Measurements from ENCODE around the gene KMT2B.

Gene KMT2B

GRCh38 chr19:35744430-35745327 lies 26.9 kb downstream of the KMT2B start:
- peaks cover 26% of the 10 kb centered on the region for H3K4me1 ChIP-seq (ENCODE audit: low read length)
- peak; percentile 95 for DNase-seq
- peak overlapping the region; percentile 63 for H2AFZ ChIP-seq (ENCODE audit: low read length)

GRCh38 chr19:35745328-35746086 lies 27.7 kb downstream of the KMT2B start, which contains the start of the genes PSENEN and U2AF1L4:
Gene PSENEN, plus strand, starts transcription at chr19:35745651. Its CDS starts 280 bp downstream, at chr19:35745931.
Gene U2AF1L4, minus strand, starts transcription at chr19:35745418. Its CDS starts 27 bp downstream, at chr19:35745391.
- peaks cover 22% of the 10 kb centered on the region; the same call in 1 of the 2 replicates for H3F3A ChIP-seq (ENCODE audit: insufficient read depth, low read length)

More at GRCh38 chr19:35744430-35745327, 26.9 kb downstream of the KMT2B start:
- Histone ChIP-seq H3K9ac (ENCODE audit: low read length) (peak overlapping the region; percentile 84), H3K9me2 (replicated peaks; ENCODE audit: insufficient read depth, low read length) (no peaks in the 10 kb centered on the region), H3K79me2 (ENCODE audit: low read length) (peaks cover 37% of the 10 kb centered on the region), H3K4me3 (ENCODE audit: low read length) (peak overlapping the region; percentile 90), H3K9me3 (replicated peaks; ENCODE audit: insufficient read depth, low read length) (no peaks in the 10 kb centered on the region), H4K20me1 (ENCODE audit: insufficient read depth, low read length) (no peaks in the 10 kb centered on the region), H3K27ac (ENCODE audit: low read length) (peak overlapping the region; percentile 90), H3K27me3 (replicated peaks; ENCODE audit: insufficient read depth, low read length) (no peaks in the 10 kb centered on the region), H3F3A (ENCODE audit: insufficient read depth, low read length) (peaks cover 22% of the 10 kb centered on the region; the same call in 1 of the 2 replicates), H3K36me3 (replicated peaks; ENCODE audit: insufficient read depth, low read length) (no peaks in the 10 kb centered on the region), H3K4me2 (ENCODE audit: low read depth, low read length) (peak overlapping the region; percentile 88)
- peak; percentile 29 for TF ChIP-seq CTCF (IDR thresholded peaks at IDR 0.05; ENCODE audit: low read length)
- TF ChIP-seq EZH2 (optimal IDR thresholded peaks at IDR 0.05; ENCODE audit: low read depth, low read length): no peak

GRCh38 chr19:35746087-35746462 lies 28.3 kb downstream of the KMT2B start:
- peaks cover 40% of the 10 kb centered on the region for H3K79me2 ChIP-seq (ENCODE audit: low read length)
- TF ChIP-seq EZH2phosphoT487 (IDR thresholded peaks at IDR 0.05; ENCODE audit: low read length) (no peak), EZH2 (optimal IDR thresholded peaks at IDR 0.05; ENCODE audit: low read depth, low read length) (no peak), CTCF (IDR thresholded peaks at IDR 0.05; ENCODE audit: low read length) (no peak)
- H3K36me3 ChIP-seq (replicated peaks; ENCODE audit: insufficient read depth, low read length): no peaks in the 10 kb centered on the region
- H3K4me1 ChIP-seq (ENCODE audit: low read length): peaks cover 26% of the 10 kb centered on the region
- H3K9ac ChIP-seq (ENCODE audit: low read length): peak overlapping the region; percentile 84; the same call in 1 of the 2 replicates
- no peaks in the 10 kb centered on the region for H4K20me1 ChIP-seq (ENCODE audit: insufficient read depth, low read length)
- no peaks in the 10 kb centered on the region for H3K9me2 ChIP-seq (replicated peaks; ENCODE audit: insufficient read depth, low read length)
- peak overlapping the region; percentile 71; the same call in 1 of the 2 replicates for H2AFZ ChIP-seq (ENCODE audit: low read length)
- H3K4me2 ChIP-seq (ENCODE audit: low read depth, low read length): peak overlapping the region; percentile 86
- H3K9me3 ChIP-seq (replicated peaks; ENCODE audit: insufficient read depth, low read length): no peaks in the 10 kb centered on the region
- H3K4me3 ChIP-seq (ENCODE audit: low read length): peak overlapping the region; percentile 90
- peaks cover 18% of the 10 kb centered on the region; the same call in 1 of the 2 replicates for H3F3A ChIP-seq (ENCODE audit: insufficient read depth, low read length)
- DNase-seq: no peak
- no peaks in the 10 kb centered on the region for H3K27me3 ChIP-seq (replicated peaks; ENCODE audit: insufficient read depth, low read length)
- H3K27ac ChIP-seq (ENCODE audit: low read length): no peak overlapping the region; the same call in 1 of the 2 replicates

More at GRCh38 chr19:35745328-35746086, 27.7 kb downstream of the KMT2B start, which contains the start of the genes PSENEN and U2AF1L4:
- Histone ChIP-seq H3K4me2 (ENCODE audit: low read depth, low read length) (peak within 1 kb of the TSS; percentile 88), H3K27ac (ENCODE audit: low read length) (peak within 1 kb of the TSS; percentile 90), H3K27me3 (replicated peaks; ENCODE audit: insufficient read depth, low read length) (no peaks in the 10 kb centered on the region), H4K20me1 (ENCODE audit: insufficient read depth, low read length) (no peaks in the 10 kb centered on the region), H3K4me3 (ENCODE audit: low read length) (peak within 1 kb of the TSS; percentile 90), H3K4me1 (ENCODE audit: low read length) (peaks cover 26% of the 10 kb centered on the region), H3K9me3 (replicated peaks; ENCODE audit: insufficient read depth, low read length) (no peaks in the 10 kb centered on the region), H3K79me2 (ENCODE audit: low read length) (peaks cover 40% of the 10 kb centered on the region), H3K9ac (ENCODE audit: low read length) (peak within 1 kb of the TSS; percentile 84), H3K36me3 (replicated peaks; ENCODE audit: insufficient read depth, low read length) (no peaks in the 10 kb centered on the region), H3K9me2 (replicated peaks; ENCODE audit: insufficient read depth, low read length) (no peaks in the 10 kb centered on the region), H2AFZ (ENCODE audit: low read length) (peak within 1 kb of the TSS; percentile 71)
- DNase-seq: peak; percentile 99
- TF ChIP-seq EZH2 (optimal IDR thresholded peaks at IDR 0.05; ENCODE audit: low read depth, low read length): no peak
- no peak for TF ChIP-seq CTCF (IDR thresholded peaks at IDR 0.05; ENCODE audit: low read length)
- TF ChIP-seq EZH2phosphoT487 (IDR thresholded peaks at IDR 0.05; ENCODE audit: low read length): no peak
